Endothelial cell of umbilical vein (primary cell): ENCODE results near the gene USP33. TPM values are rescaled to one million over a fixed set of nuclear protein-coding genes. Genes with fewer than 3 reads are reported as not detected.

Experiments used
- BruUV-seq: library from RNA; stranded (reverse); fragments of 400-500 nt; replicated peaks from 2 replicates; lab custom pipeline; 2021; lab: Mats Ljungman, UMichigan
- CTCF ChIA-PET: fragments of 300-600, 350-600 bp; sonication (Branson Sonifier 250); formaldehyde crosslinking; loops from one replicate; lab custom pipeline; 2021; ENCODE audit warnings: antibody characterized with exemption, inconsistent platforms; lab: Charles Lee
- POLR2A ChIA-PET: fragments of 300-600, 350-600 bp; sonication (Branson Sonifier 250); formaldehyde crosslinking; loops from one replicate; lab custom pipeline; 2021; ENCODE audit warnings: antibody characterized with exemption, inconsistent platforms; lab: Charles Lee
- DNase-seq: peaks from one replicate; pipeline ENCODE4 v3.0.0-alpha.2; 2011; ENCODE audit warnings: low read depth, low spot score
- FAIRE-seq: peaks from 2 replicates; lab custom pipeline; 2011; peaks lifted over from hg19 to GRCh38; lab: Jason Lieb, UNC
- H2AFZ ChIP-seq: 2 replicates; pipeline ENCODE4 v1.6.0; 2012; ENCODE audit warnings: low read depth, low read length, control low read depth, inconsistent platforms
- H3K27ac ChIP-seq: 2 replicates; pipeline ENCODE4 v1.5.1; 2011; ENCODE audit warnings: low read depth, mild to moderate bottlenecking, control low read depth, low read length, moderate library complexity; ENCODE audit not compliant: insufficient read depth
- H3K27me3 ChIP-seq, 2 experiments: 2 replicates each; pipeline versions ENCODE4 v1.6.0 to v1.6.1; 2011; ENCODE audit warnings: low read length in 2 of 2, mixed read lengths in 1 of 2; ENCODE audit not compliant: control insufficient read depth in 2 of 2, insufficient read depth in 2 of 2
- H3K36me3 ChIP-seq, 2 experiments: 2 replicates in 1 of 2; 3 replicates in 1 of 2; pipeline ENCODE4 v1.5.1; 2011; ENCODE audit warnings: low read length in 2 of 2, mild to moderate bottlenecking in 1 of 2, moderate library complexity in 1 of 2; ENCODE audit not compliant: control insufficient read depth in 2 of 2, insufficient read depth in 2 of 2; ENCODE audit errors: extremely low read depth in 1 of 2
- H3K4me1 ChIP-seq: 3 replicates; pipeline ENCODE4 v1.5.1; 2011; ENCODE audit warnings: mild to moderate bottlenecking, low read length; ENCODE audit not compliant: control insufficient read depth, insufficient read depth; ENCODE audit errors: extremely low read depth
- H3K4me2 ChIP-seq: 2 replicates; pipeline ENCODE4 v1.6.1; 2011; ENCODE audit warnings: low read length, control low read depth, mixed read lengths; ENCODE audit not compliant: insufficient read depth
- H3K4me3 ChIP-seq, 3 experiments: fragments of 200-600 bp in 1 of 3; sonication (generic), shearing (Covaris generic) in 1 of 3; replicated peaks in 1 of 3; 2 replicates each; pipeline ENCODE4 v1.5.1; 2011 to 2016; ENCODE audit warnings: control low read depth in 3 of 3, low read length in 3 of 3, mild to moderate bottlenecking in 2 of 3, inconsistent platforms in 1 of 3, low read depth in 1 of 3, moderate library complexity in 1 of 3; ENCODE audit not compliant: insufficient read depth in 1 of 3
- H3K79me2 ChIP-seq: 2 replicates; pipeline ENCODE4 v1.6.0; 2012; ENCODE audit warnings: low read length, inconsistent platforms; ENCODE audit not compliant: control insufficient read depth, insufficient read depth
- H3K9ac ChIP-seq: replicated peaks from 2 replicates; pipeline ENCODE3; 2011; ENCODE audit warnings: low read length, control low read depth; ENCODE audit not compliant: insufficient read depth; ENCODE audit errors: extremely low read depth
- H3K9me1 ChIP-seq: replicated peaks from 3 replicates; pipeline ENCODE4 v1.6.0; 2011; ENCODE audit warnings: mild to moderate bottlenecking, low read length; ENCODE audit not compliant: control insufficient read depth, insufficient read depth; ENCODE audit errors: extremely low read depth
- H3K9me3 ChIP-seq: replicated peaks from 2 replicates; pipeline ENCODE4 v1.5.1; 2012; ENCODE audit warnings: low read length, inconsistent platforms; ENCODE audit not compliant: control insufficient read depth, insufficient read depth
- H4K20me1 ChIP-seq: replicated peaks from 2 replicates; pipeline ENCODE3; 2011; ENCODE audit warnings: mild to moderate bottlenecking, low read length; ENCODE audit not compliant: control insufficient read depth, insufficient read depth; ENCODE audit errors: extremely low read depth
- CTCF ChIP-seq, 2 donors: IDR thresholded peaks; 1 replicate in 1 of 2; 2 replicates in 1 of 2; pipeline ENCODE4 v1.5.1; 2011; ENCODE audit warnings: low read length in 2 of 2, mild to moderate bottlenecking in 2 of 2, moderate library complexity in 2 of 2, control low read depth in 1 of 2, inconsistent platforms in 1 of 2, low read depth in 1 of 2; ENCODE audit not compliant: insufficient read depth in 1 of 2; ENCODE audit errors: extremely low read depth in 1 of 2
- EZH2 ChIP-seq: IDR thresholded peaks from 2 replicates; pipeline ENCODE4 v1.6.1; 2012; ENCODE audit warnings: borderline replicate concordance, low read depth, mild to moderate bottlenecking, moderate library complexity, low read length, inconsistent platforms; ENCODE audit not compliant: severe bottlenecking
- FOS ChIP-seq: IDR thresholded peaks from 2 replicates; pipeline ENCODE4 v1.6.1; 2011; ENCODE audit warnings: mild to moderate bottlenecking, low read length, moderate library complexity, borderline replicate concordance; ENCODE audit not compliant: insufficient read depth
- GATA2 ChIP-seq: IDR thresholded peaks from 2 replicates; pipeline ENCODE4 v1.7.0; 2011; ENCODE audit warnings: low read depth, mild to moderate bottlenecking, moderate library complexity, mixed read lengths, low read length; ENCODE audit not compliant: insufficient read length, insufficient read depth
- JUN ChIP-seq: IDR thresholded peaks from 2 replicates; pipeline ENCODE4 v1.6.1; 2011; ENCODE audit warnings: borderline replicate concordance, low read depth; ENCODE audit not compliant: insufficient read length, insufficient read depth
- MAX ChIP-seq: IDR thresholded peaks from 2 replicates; pipeline ENCODE4 v1.6.1; 2011; ENCODE audit not compliant: insufficient read depth, insufficient read length
- MYC ChIP-seq: IDR thresholded peaks from one replicate; pipeline ENCODE4 v1.6.1; 2011; ENCODE audit warnings: mild to moderate bottlenecking, low read depth, low read length
- POLR2A ChIP-seq: IDR thresholded peaks from 2 replicates; pipeline ENCODE4 v1.6.1; 2012; ENCODE audit warnings: low read depth, mild to moderate bottlenecking, control low read depth, low read length
- POLR2AphosphoS5 ChIP-seq: IDR thresholded peaks from 2 replicates; pipeline ENCODE4 v1.6.1; 2012; ENCODE audit warnings: low read depth, mild to moderate bottlenecking, control low read depth, low read length, moderate library complexity; ENCODE audit not compliant: insufficient read depth
- dilution Hi-C: fragments of 300-500 bp; cut with MboI; formaldehyde crosslinking; loops from one replicate; pipeline ENCODE4 v1.15.0; 2019; ENCODE audit warnings: low sequenced_read_pairs; ENCODE audit not compliant: extremely low pct_ligation_motif_present
- intact Hi-C: fragments of 100-400 bp; cut with micrococcal nuclease; formaldehyde crosslinking; loops from one replicate; pipeline ENCODE4 v1.10.0; 2022
- polyA plus RNA-seq, 4 experiments: library from polyadenylated mRNA; depleted of rRNA in 3 of 4; stranded (reverse) in 3 of 4; unstranded in 1 of 4; fragments of >200 nt; gene quantifications; 2 replicates each; pipeline versions ENCODE4 v1.2.1 to v1.2.3, GENCODE V29; 2011 to 2012; ENCODE audit warnings: missing spikeins in 1 of 4
- total RNA-seq: library from RNA; stranded (reverse); gene quantifications from 2 replicates; pipeline ENCODE4 v1.2.3, GENCODE V29; 2021

USP33 gene
- total and polyA plus RNA-seq, 2 donors (not counting 3 experiments of a cell fraction or from before 2014, with no cell fraction given): 22.5 to 46.4 TPM

GRCh38 chr1:77783141-77783540, 23.5 kb upstream of the USP33 start:
- no peak overlapping the region for H2AFZ ChIP-seq
- dilution Hi-C loops: no loop called here
- ChIA-PET CTCF (no interaction called here), POLR2A (no interaction called here)
- no peaks in the 10 kb centered on the region for H3K9me1 ChIP-seq
- no peaks in the 10 kb centered on the region for H3K27me3 ChIP-seq
- no peak overlapping the region for H3K4me2 ChIP-seq
- no peak for FAIRE-seq
- H3K9ac ChIP-seq: no peak overlapping the region
- TF ChIP-seq MAX: no peak
- TF ChIP-seq MYC: no peak
- TF ChIP-seq POLR2AphosphoS5: no peak
- no peak for TF ChIP-seq CTCF (IDR thresholded peaks at IDR 0.05; ENCODE audit: extremely low read depth in 1 of 2, insufficient read depth in 1 of 2, low read depth in 1 of 2, low read length in 2 of 2)
- TF ChIP-seq JUN: no peak
- no peak for TF ChIP-seq GATA2
- TF ChIP-seq FOS: no peak
- no peak for TF ChIP-seq EZH2
- TF ChIP-seq POLR2A: no peak
- H3K27ac ChIP-seq: no peak overlapping the region
- no TSS peak for BruUV-seq
- no peak for DNase-seq
- peaks cover 10% of the 10 kb centered on the region for H3K4me1 ChIP-seq
- H4K20me1 ChIP-seq: no peaks in the 10 kb centered on the region
- no peaks in the 10 kb centered on the region for H3K36me3 ChIP-seq
- no peak overlapping the region for H3K4me3 ChIP-seq
- intact Hi-C loops: no loop called here
- H3K9me3 ChIP-seq: no peaks in the 10 kb centered on the region
- H3K79me2 ChIP-seq: peaks cover 34% of the 10 kb centered on the region
